Large intestine (tissue), 3 donors: ENCODE data around the gene TTC22. TPM values are rescaled to one million over a fixed set of nuclear protein-coding genes. Genes with fewer than 3 reads are reported as not detected.

Experiments
- DNase-seq, 2 donors: peaks; one replicate each; pipeline versions ENCODE4 v3.0.0 to v3.0.0-alpha.2; 2013
- H3K27ac ChIP-seq: one replicate; pipeline ENCODE4 v1.5.1; 2013; ENCODE audit warnings: low read length
- H3K27me3 ChIP-seq: 2 replicates; pipeline ENCODE4 v1.6.1; 2013; ENCODE audit warnings: low read length; ENCODE audit not compliant: control insufficient read depth, insufficient read depth
- H3K36me3 ChIP-seq: 2 replicates; pipeline ENCODE4 v1.6.1; 2013; ENCODE audit warnings: low read length; ENCODE audit not compliant: control insufficient read depth, insufficient read depth
- H3K4me1 ChIP-seq: one replicate; pipeline ENCODE4 v1.6.1; 2013; ENCODE audit warnings: low read length; ENCODE audit not compliant: control insufficient read depth, insufficient read depth
- H3K4me3 ChIP-seq: one replicate; pipeline ENCODE4 v1.5.1; 2013; ENCODE audit warnings: low read length
- H3K9me3 ChIP-seq: one replicate; pipeline ENCODE4 v1.6.1; 2013; ENCODE audit warnings: mild to moderate bottlenecking, low read depth, low read length, moderate library complexity; ENCODE audit not compliant: control insufficient read depth
- WGBS: methylation state at CpG from one replicate; pipeline ENCODE4 v1.1.5; 2013; ENCODE audit warnings: low lambda C conversion rate; ENCODE audit not compliant: insufficient coverage; 5-methylcytosine and 5-hydroxymethylcytosine counted together
- polyA plus RNA-seq: library from polyadenylated mRNA; unstranded; fragments of 120-200 nt; gene quantifications from one replicate; pipeline ENCODE4 v1.2.1, GENCODE V29; 2013

TTC22 gene
- polyA plus RNA-seq, 1 donor = 28.2 TPM

DNA sequence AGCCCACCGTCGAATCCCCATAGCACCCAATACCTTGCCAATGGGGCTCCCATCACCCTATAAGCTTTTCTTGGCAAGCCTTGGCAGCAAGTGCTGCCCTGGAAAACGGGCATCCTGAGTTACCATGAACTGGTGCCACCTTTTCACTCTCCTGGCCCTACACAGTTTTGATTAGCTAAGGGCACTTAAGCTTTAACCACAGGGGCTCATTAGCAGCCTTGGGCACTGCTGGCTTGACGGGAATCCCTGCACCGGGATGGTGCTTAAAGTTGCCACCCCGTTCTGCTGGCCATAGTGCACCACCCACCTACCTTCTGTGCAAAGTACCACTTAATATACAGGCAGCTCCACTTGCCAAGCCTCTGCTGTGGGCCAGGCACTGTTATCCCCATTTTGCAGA lies 50.5 kb downstream of the TTC22 start:
- Histone ChIP-seq H3K4me1 (no peaks in the 10 kb centered on the region), H3K4me3 (no peak overlapping the region), H3K9me3 (no peaks in the 10 kb centered on the region), H3K36me3 (no peaks in the 10 kb centered on the region), H3K27me3 (no peaks in the 10 kb centered on the region), H3K27ac (no peak overlapping the region)
- no peak for DNase-seq
- no CpG with 5 or more reads among the region's 6 CpGs for WGBS

DNA sequence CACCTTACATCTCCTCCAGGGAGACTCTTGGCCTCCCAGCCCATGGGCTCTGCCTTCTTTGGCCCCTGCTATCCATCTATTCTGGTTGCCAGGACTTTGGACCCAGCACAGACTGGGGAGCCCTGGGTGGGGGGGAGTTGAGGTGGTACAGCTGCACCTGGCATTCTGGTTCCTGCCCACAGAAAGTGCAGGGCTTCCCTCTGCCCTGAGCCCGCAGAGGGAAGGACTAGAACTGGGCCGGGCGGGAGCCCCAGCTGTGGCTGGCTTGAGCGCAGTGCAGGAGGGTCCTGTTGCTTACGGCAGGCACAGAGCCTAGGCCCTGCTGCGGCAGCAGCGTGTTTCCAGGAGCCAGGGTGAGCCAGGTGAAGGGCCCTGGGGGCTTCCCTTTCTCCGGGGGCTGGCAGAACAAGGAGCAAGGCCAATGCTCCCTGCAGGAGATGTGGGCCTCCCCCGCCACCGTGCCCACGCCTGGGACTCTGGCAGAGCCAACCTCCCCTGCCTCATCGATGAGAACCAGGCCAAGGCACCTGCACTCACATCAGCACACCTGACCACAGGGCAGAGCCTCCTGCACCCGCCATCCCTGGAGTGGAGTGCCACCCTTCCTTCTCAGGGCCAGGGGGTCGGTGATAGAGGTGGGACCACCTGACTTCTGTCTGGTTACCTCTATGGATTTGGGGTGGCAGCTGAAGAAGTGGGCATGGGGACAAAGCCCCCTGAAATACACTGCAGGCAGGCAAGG lies 52.9 kb downstream of the TTC22 start:
- no peaks in the 10 kb centered on the region for H3K4me1 ChIP-seq
- no peak for DNase-seq
- no peak overlapping the region for H3K4me3 ChIP-seq
- H3K36me3 ChIP-seq = peaks cover 7% of the 10 kb centered on the region
- whole genome bisulfite sequencing = no CpG with 5 or more reads among the region's 14 CpGs
- no peak overlapping the region for H3K27ac ChIP-seq
- no peaks in the 10 kb centered on the region for H3K9me3 ChIP-seq
- no peaks in the 10 kb centered on the region for H3K27me3 ChIP-seq

DNA sequence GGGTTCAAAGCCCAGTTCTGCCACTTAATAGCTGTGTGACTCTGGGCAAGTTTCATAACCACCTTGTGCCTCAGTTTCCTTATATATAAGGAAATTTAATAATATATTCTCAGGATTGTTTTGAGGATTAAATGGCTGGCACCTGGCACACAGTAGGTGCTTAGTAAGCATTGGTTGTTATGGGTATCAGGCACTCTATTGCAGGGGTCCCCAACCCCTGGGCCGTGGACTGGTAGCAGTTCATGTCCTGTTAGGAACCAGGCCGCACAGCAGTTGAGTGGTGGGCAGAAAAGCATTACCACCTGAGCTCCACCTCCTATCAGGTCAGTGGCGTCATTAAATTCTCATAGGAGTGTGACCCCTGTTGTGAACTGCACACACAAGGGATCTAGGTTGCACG lies 55.3 kb downstream of the TTC22 start:
- Histone ChIP-seq H3K27me3 (no peaks in the 10 kb centered on the region), H3K9me3 (no peaks in the 10 kb centered on the region), H3K4me1 (no peaks in the 10 kb centered on the region), H3K36me3 (peaks cover 28% of the 10 kb centered on the region), H3K4me3 (no peak overlapping the region), H3K27ac (no peak overlapping the region)
- DNase-seq = no peak
- no CpG with 5 or more reads among the region's 4 CpGs for WGBS

DNA sequence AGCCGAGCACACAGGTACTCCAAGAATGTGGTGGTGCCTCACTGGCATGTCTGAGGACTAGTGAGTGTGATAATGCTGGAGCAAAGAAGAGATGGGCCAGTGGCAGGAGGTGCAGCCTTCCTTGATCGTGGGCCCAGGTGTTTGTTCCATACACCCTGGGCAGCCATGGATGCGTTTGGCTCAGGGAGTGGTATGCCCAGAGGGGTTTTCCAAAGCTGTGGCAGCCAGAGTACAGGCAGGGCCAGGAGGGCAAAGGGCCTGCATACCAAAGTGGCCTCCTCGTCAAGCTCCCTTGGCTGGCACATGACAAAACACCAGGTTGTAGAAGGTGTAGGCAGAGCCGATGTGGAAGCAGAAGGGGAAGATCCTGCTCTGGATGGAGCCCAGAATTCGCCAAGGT lies 55.8 kb downstream of the TTC22 start:
- Histone ChIP-seq H3K27ac (no peak overlapping the region), H3K27me3 (no peaks in the 10 kb centered on the region), H3K36me3 (peaks cover 33% of the 10 kb centered on the region), H3K4me1 (no peaks in the 10 kb centered on the region), H3K9me3 (no peaks in the 10 kb centered on the region), H3K4me3 (no peak overlapping the region)
- DNase-seq = no peak
- WGBS = no CpG with 5 or more reads among the region's 6 CpGs

DNA sequence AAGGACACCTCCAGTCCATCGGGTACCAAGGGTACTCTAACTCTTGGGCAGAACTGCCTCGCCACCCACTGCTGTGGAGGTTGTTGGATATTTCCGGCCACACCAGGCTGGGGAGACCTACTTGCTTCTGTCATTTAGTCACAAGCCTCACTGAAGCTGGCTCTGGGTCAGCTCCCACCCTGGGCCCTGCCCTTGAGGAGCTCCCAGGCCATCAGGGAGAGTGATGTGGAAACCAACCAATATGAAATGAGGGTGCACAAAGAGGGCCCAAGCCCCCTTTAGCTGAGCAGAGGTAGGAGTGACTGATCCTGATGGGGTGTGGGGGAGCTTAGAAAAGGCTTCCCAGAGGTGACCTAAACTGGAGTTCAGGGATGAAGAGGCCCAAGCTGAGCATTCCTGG lies 56.4 kb downstream of the TTC22 start:
- H3K27ac ChIP-seq = no peak overlapping the region
- no CpG with 5 or more reads among the region's 3 CpGs for WGBS
- H3K36me3 ChIP-seq = peaks cover 39% of the 10 kb centered on the region
- no peak overlapping the region for H3K4me3 ChIP-seq
- DNase-seq = no peak
- H3K27me3 ChIP-seq = no peaks in the 10 kb centered on the region
- H3K9me3 ChIP-seq = no peaks in the 10 kb centered on the region
- H3K4me1 ChIP-seq = no peaks in the 10 kb centered on the region

DNA sequence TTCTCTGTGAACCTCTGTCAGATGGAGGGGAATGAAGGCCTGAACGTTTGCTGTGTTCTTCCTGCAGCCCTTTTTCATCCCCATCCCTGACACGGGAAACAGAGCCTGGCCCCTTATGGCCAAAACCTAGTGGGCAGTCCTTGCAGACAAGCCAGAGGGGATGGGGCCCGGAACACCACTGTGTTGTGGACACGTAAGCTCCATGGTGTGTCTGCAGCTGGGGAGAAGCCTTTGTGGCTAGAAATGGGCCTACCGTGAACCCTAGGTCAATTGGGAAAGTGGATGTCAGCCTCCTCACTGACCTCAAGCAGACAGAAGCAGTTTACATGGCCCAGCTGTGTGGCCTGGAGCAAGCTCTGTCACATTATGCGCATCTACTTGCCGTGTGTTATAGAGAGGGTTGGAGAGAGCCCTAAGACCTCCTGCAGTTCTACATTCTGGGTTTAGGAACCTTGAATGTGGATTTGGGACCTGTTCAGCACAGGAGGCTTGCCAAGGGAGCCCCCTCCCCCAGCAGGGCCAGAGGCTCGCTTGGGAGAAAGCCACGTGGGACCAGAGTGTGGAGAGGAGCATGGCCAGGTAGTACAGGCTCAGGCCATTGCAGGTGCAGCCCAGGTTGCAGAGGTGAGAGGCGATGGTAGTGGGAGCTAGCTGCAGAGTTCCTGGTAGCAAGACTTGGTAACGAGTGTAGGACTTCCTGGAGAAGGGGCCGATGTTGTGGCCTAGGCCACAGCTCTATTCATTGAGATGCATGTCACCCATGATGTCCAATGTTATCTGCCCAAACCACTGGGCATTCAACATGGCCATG lies 57.5 kb downstream of the TTC22 start:
- Histone ChIP-seq H3K27ac (no peak overlapping the region), H3K4me3 (no peak overlapping the region), H3K9me3 (no peaks in the 10 kb centered on the region), H3K4me1 (no peaks in the 10 kb centered on the region), H3K36me3 (peaks cover 46% of the 10 kb centered on the region), H3K27me3 (no peaks in the 10 kb centered on the region)
- WGBS = no CpG with 5 or more reads among the region's 12 CpGs
- DNase-seq = no peak

DNA sequence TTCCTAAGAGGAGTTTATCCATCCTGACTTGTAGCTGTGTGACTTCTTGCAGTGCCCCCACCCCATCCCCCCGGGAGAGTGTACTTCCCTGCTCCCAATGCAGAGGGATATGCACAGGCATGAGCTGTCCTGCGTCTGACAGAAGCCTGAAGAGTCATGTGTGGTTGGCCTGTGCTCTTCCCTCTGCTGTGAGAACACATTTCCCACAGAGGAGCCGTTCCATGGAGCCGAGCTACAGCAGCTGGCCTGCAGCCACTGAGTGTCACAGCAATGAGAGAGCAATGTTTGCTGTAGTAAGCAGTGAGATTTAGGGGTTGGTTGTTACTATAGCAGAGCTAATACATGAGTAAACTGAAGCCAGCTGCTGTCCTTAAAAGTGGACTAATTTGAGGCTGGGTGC lies 58.8 kb downstream of the TTC22 start:
- Histone ChIP-seq H3K36me3 (peaks cover 55% of the 10 kb centered on the region), H3K27me3 (no peaks in the 10 kb centered on the region), H3K27ac (no peak overlapping the region), H3K4me1 (no peaks in the 10 kb centered on the region), H3K4me3 (no peak overlapping the region), H3K9me3 (no peaks in the 10 kb centered on the region)
- peak in 1 of 2 donors; percentile 9 for DNase-seq
- no CpG with 5 or more reads among the region's 4 CpGs for WGBS

DNA sequence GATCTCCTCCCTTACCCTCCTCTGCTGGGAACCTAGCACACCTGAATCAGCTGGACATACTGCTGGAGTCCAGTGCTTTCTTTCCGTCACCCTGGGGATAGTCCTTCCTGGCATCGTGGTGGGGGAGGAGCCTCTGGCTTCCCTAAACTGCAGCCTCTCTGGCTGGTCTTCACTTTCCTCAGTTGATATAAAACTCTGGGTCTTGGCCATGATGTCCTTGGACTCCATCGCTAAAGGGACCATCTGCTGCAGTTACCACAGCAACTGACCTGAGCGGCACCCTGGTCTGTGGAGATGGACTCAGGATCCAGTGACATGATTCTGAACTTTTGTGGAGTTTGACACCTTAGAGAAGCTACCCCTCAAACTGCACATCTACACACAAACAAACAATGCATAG lies 59.6 kb downstream of the TTC22 start:
- DNase-seq = no peak
- peaks cover 63% of the 10 kb centered on the region for H3K36me3 ChIP-seq
- no peaks in the 10 kb centered on the region for H3K27me3 ChIP-seq
- no peak overlapping the region for H3K4me3 ChIP-seq
- WGBS = no CpG with 5 or more reads among the region's 4 CpGs
- H3K27ac ChIP-seq = no peak overlapping the region
- H3K4me1 ChIP-seq = no peaks in the 10 kb centered on the region
- H3K9me3 ChIP-seq = no peaks in the 10 kb centered on the region

DNA sequence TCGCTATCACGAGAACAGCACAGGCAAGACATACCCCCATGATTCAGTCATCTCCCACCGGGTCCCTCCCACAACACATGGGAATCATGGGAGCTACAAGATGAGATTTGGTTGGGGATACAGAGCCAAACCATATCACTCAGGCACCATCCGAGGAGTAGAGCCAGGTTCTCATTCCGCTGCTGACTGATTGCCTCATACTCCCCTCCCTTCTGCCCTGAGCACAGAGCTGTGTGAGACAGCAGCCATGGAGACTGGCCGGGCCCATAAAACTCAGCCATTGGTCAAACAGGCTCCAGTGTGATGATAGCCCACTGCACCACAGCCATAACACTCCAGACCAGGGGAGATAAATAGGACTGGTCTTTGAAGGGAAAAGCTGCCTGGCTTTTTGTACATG lies 62.9 kb downstream of the TTC22 start:
- no CpG with 5 or more reads among the region's 6 CpGs for WGBS
- no peak overlapping the region for H3K27ac ChIP-seq
- peaks cover 76% of the 10 kb centered on the region for H3K36me3 ChIP-seq
- H3K9me3 ChIP-seq = no peaks in the 10 kb centered on the region
- DNase-seq = no peak
- H3K4me1 ChIP-seq = no peaks in the 10 kb centered on the region
- H3K4me3 ChIP-seq = no peak overlapping the region
- no peaks in the 10 kb centered on the region for H3K27me3 ChIP-seq

DNA sequence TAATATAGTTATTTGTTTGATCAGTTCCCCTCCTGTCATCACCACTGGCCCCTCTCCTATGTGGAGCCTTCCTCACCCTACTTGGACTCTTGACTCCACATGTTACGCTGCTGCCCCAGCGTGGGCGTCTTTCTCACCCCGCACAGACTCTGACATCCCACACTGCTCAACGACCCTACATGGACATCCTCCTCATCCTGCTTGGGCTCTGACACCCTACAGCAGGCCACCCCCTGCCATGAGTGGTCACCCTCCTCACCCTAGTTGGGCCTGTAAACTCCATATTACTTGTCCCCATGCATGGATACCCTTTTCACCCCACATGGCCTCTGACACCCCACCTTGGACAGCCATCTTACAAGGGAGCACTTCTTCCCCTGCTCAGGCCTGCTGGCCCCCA lies 64.4 kb downstream of the TTC22 start:
- DNase-seq = no peak
- 100% methylated on average over 3 of the region's 5 CpGs for WGBS

More for the DNA sequence above, 64.4 kb downstream of the TTC22 start:
- H3K27me3 ChIP-seq = no peaks in the 10 kb centered on the region
- H3K4me1 ChIP-seq = no peaks in the 10 kb centered on the region
- no peak overlapping the region for H3K4me3 ChIP-seq
- H3K27ac ChIP-seq = no peak overlapping the region
- no peaks in the 10 kb centered on the region for H3K9me3 ChIP-seq
- H3K36me3 ChIP-seq = peaks cover 76% of the 10 kb centered on the region
